CMK (cell line): ENCODE data around the gene CLEC16A.
"Not testable (repeated sequence)": the region's sequence is repeated elsewhere in the genome, so short reads cannot be mapped to it uniquely, and the experiment has no call there.

Source experiments
- DNase-seq: peaks from one replicate; pipeline ENCODE4 v3.0.0-alpha.2; 2010; ENCODE audit warnings: low read depth

The CLEC16A gene

GRCh38 chr16:10966129-10966528, 21.8 kb downstream of the CLEC16A start:
- peak; percentile 87 for DNase-seq

- not testable (repeated sequence) for DNase-seq
These were observed 22.2 kb downstream of the CLEC16A start for GRCh38 chr16:10966559-10966958.

GRCh38 chr16:10967986-10968385, 23.6 kb downstream of the CLEC16A start:
- no peak for DNase-seq

GRCh38 chr16:10968498-10968897, 24.1 kb downstream of the CLEC16A start:
- no peak for DNase-seq

- DNase-seq: no peak
These were observed 25.3 kb downstream of the CLEC16A start for GRCh38 chr16:10969615-10970014.

GRCh38 chr16:10970065-10970464, 25.7 kb downstream of the CLEC16A start:
- no peak for DNase-seq

- no peak for DNase-seq
These were observed 27.2 kb downstream of the CLEC16A start for GRCh38 chr16:10971560-10971961.

- peak; percentile 86 for DNase-seq
These were observed 27.9 kb downstream of the CLEC16A start for GRCh38 chr16:10972108-10972818.

- DNase-seq: no peak
These were observed 28.6 kb downstream of the CLEC16A start for GRCh38 chr16:10972819-10973464.

- DNase-seq: no peak
These were observed 32.3 kb downstream of the CLEC16A start for GRCh38 chr16:10976634-10977033.

- DNase-seq: no peak
These were observed 33.8 kb downstream of the CLEC16A start for GRCh38 chr16:10978124-10978523.

GRCh38 chr16:10978871-10979446, 34.6 kb downstream of the CLEC16A start:
- DNase-seq: no peak

GRCh38 chr16:10979717-10980601, 35.6 kb downstream of the CLEC16A start:
- DNase-seq: no peak

GRCh38 chr16:10980813-10981212, 36.4 kb downstream of the CLEC16A start:
- no peak for DNase-seq

- DNase-seq: no peak
These were observed 37.4 kb downstream of the CLEC16A start for GRCh38 chr16:10981697-10982216.

- DNase-seq: no peak
These were observed 38.2 kb downstream of the CLEC16A start for GRCh38 chr16:10982465-10983150.

- DNase-seq: no peak
These were observed 38.8 kb downstream of the CLEC16A start for GRCh38 chr16:10983159-10983558.

GRCh38 chr16:10984509-10984908, 40.1 kb downstream of the CLEC16A start:
- DNase-seq: no peak

GRCh38 chr16:10987361-10988163, 43.2 kb downstream of the CLEC16A start:
- DNase-seq: no peak

- DNase-seq: no peak
These were observed 43.9 kb downstream of the CLEC16A start for GRCh38 chr16:10988164-10988803.
